Smooth muscle cell (in vitro differentiated cells): Measurements from ENCODE around the gene ISX. TPM values are rescaled to one million over a fixed set of nuclear protein-coding genes. Genes with fewer than 3 reads are reported as not detected.

ENCODE experiments used
- DNase-seq: peaks from one replicate; lab custom pipeline; 2025; ENCODE audit not compliant: unreplicated experiment; lab: John Stamatoyannopoulos, UW
- H2AFZ ChIP-seq: fragments of 200-600 bp; sonication (generic); 2 replicates; pipeline ENCODE4 v1.6.0; 2016; ENCODE audit warnings: antibody characterized with exemption, low read depth, mild to moderate bottlenecking
- H3F3A ChIP-seq: fragments of 200-600 bp; sonication (generic); 2 replicates; pipeline ENCODE4 v1.6.0; 2017; ENCODE audit warnings: antibody characterized with exemption, low read depth
- H3K27ac ChIP-seq: fragments of 200-600 bp; sonication (generic); 2 replicates; pipeline ENCODE4 v1.5.1; 2016; ENCODE audit warnings: low read depth, mild to moderate bottlenecking
- H3K27me3 ChIP-seq: fragments of 200-600 bp; sonication (generic); 2 replicates; pipeline ENCODE4 v1.6.1; 2016; ENCODE audit warnings: low read depth, mild to moderate bottlenecking
- H3K36me3 ChIP-seq: fragments of 200-600 bp; sonication (generic); 2 replicates; pipeline ENCODE4 v1.5.1; 2016; ENCODE audit warnings: low read depth
- H3K4me1 ChIP-seq: fragments of 200-600 bp; sonication (generic); 2 replicates; pipeline ENCODE4 v1.5.1; 2016; ENCODE audit warnings: low read depth
- H3K4me2 ChIP-seq: fragments of 200-600 bp; sonication (generic); 2 replicates; pipeline ENCODE4 v1.6.0; 2016; ENCODE audit warnings: mild to moderate bottlenecking
- H3K4me3 ChIP-seq: fragments of 200-600 bp; sonication (generic); 2 replicates; pipeline ENCODE4 v1.5.1; 2016; ENCODE audit warnings: mild to moderate bottlenecking
- H3K79me2 ChIP-seq: fragments of 200-600 bp; sonication (generic); 2 replicates; pipeline ENCODE4 v1.6.0; 2016; ENCODE audit warnings: low read depth, mild to moderate bottlenecking
- H3K9ac ChIP-seq: fragments of 200-600 bp; sonication (generic); 2 replicates; pipeline ENCODE4 v1.6.0; 2016; ENCODE audit warnings: low read depth
- H3K9me3 ChIP-seq: fragments of 200-600 bp; sonication (generic); replicated peaks from 2 replicates; pipeline ENCODE4 v1.5.1; 2016; ENCODE audit warnings: low read depth
- H4K20me1 ChIP-seq: fragments of 200-600 bp; sonication (generic); 2 replicates; pipeline ENCODE4 v1.6.0; 2016; ENCODE audit warnings: low read depth
- WGBS: methylation state at CpG from one replicate; pipeline ENCODE4 v1.1.7; 2016; ENCODE audit warnings: low lambda C conversion rate; 5-methylcytosine and 5-hydroxymethylcytosine counted together
- polyA plus RNA-seq: library from polyadenylated mRNA; unstranded; fragments of >200 nt; fragmentation: Nextera tagmentation; extraction: Ambion mirVana; gene quantifications from 2 replicates; pipeline ENCODE4 v1.2.1, GENCODE V29; 2016
- total RNA-seq: library from RNA; depleted of rRNA; stranded (reverse); fragments of >200 nt; gene quantifications from 2 replicates; pipeline ENCODE4 v1.2.3, GENCODE V29; 2014
- TF ChIP-seq, protein P1 (sequence below): fragments of 200-600 bp; sonication (generic); IDR thresholded peaks from 2 replicates; pipeline ENCODE4 v1.5.1; 2017; ENCODE audit warnings: borderline replicate concordance, mild to moderate bottlenecking, antibody characterized with exemption; ENCODE audit not compliant: insufficient read depth, poor library complexity, severe bottlenecking

The ISX gene
- total and polyA plus RNA-seq, 2 experiments from 2014 or later, result not detected

DNA sequence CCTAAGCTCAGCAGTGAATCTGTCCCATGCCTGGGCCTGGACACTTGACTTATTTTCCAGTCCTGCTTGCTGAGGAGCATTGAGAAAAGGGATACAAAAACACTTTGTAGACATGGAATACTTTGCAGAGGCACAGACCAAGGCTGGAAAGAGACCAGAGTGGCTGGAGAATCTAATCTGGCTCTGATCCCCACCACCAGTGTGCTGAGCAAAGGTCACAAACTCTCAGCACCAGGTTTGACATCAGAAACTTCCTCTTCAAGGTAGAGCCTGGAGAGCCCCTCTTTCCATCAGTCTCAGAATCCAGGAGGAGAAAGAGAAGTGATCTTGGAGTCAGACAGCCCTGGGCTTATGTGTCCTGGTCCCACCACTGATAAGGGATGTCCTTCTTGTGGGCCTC lies 53.5 kb downstream of the ISX start:
- Histone ChIP-seq H3K9ac (no peak overlapping the region), H3K4me2 (no peak overlapping the region), H3K27ac (no peak overlapping the region), H3K79me2 (no peaks in the 10 kb centered on the region), H3K27me3 (peaks cover 12% of the 10 kb centered on the region), H3F3A (no peaks in the 10 kb centered on the region), H3K36me3 (no peaks in the 10 kb centered on the region), H3K4me3 (no peak overlapping the region), H2AFZ (no peak overlapping the region), H4K20me1 (no peaks in the 10 kb centered on the region), H3K9me3 (no peaks in the 10 kb centered on the region), H3K4me1 (no peaks in the 10 kb centered on the region)
- TF ChIP-seq, protein P1, sequence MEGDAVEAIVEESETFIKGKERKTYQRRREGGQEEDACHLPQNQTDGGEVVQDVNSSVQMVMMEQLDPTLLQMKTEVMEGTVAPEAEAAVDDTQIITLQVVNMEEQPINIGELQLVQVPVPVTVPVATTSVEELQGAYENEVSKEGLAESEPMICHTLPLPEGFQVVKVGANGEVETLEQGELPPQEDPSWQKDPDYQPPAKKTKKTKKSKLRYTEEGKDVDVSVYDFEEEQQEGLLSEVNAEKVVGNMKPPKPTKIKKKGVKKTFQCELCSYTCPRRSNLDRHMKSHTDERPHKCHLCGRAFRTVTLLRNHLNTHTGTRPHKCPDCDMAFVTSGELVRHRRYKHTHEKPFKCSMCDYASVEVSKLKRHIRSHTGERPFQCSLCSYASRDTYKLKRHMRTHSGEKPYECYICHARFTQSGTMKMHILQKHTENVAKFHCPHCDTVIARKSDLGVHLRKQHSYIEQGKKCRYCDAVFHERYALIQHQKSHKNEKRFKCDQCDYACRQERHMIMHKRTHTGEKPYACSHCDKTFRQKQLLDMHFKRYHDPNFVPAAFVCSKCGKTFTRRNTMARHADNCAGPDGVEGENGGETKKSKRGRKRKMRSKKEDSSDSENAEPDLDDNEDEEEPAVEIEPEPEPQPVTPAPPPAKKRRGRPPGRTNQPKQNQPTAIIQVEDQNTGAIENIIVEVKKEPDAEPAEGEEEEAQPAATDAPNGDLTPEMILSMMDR, result no peak
- no peak for DNase-seq

DNA sequence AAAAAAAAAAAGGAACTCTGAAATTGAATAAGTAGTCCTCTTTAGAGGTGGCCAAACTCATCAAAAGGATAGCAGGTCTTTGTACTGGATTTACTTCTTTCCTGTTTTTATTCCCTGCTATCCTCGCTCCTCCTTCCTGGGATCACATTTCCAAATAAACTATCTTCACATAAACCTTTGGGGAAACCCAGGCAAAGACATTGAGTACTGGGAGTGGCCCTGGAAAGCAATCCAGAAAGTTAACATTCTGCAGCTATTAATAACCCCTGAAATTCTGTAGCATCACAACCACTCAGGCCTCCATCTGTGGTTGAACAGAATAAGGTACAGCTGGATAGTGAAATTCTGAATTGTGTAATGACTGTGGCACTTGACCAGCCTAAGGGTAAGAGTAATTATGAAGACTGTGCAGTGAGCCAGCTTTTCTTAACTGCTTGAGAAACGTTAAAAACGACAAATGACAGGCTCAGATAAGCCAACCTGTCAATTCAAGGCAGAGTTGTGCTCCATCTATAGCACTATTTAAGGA lies 58.8 kb downstream of the ISX start:
- Histone ChIP-seq H3K4me1 (no peaks in the 10 kb centered on the region), H4K20me1 (no peaks in the 10 kb centered on the region), H3K27me3 (peaks cover 32% of the 10 kb centered on the region), H3K4me2 (no peak overlapping the region), H3K9me3 (no peaks in the 10 kb centered on the region), H3K4me3 (no peak overlapping the region), H3K79me2 (no peaks in the 10 kb centered on the region), H3K9ac (no peak overlapping the region), H2AFZ (no peak overlapping the region), H3F3A (no peaks in the 10 kb centered on the region), H3K27ac (no peak overlapping the region), H3K36me3 (no peaks in the 10 kb centered on the region)
- DNase-seq, result no peak
- TF ChIP-seq, protein P1, result no peak
- WGBS, result 71% methylated on average over 3 of the region's 3 CpGs

DNA sequence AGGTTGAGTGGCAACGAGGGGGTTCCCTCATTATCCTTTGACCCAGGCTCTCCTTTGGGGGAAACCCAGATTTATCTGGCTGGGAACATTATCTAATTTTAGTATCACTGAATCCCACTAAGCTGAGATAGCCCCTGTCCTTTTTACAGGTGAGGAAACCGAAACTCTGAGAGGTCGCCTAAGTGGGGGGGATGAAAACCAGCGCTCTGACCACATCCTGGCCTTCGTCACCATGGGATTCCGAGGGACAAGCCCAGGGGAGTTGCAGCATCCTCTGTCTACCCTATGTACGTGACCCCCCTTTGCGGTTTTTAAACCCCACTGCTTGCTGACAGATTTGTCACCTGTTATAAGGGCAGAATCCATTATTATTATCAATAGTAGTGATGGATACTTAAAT lies 61.0 kb downstream of the ISX start:
- Histone ChIP-seq H3K36me3 (no peaks in the 10 kb centered on the region), H3K4me1 (no peaks in the 10 kb centered on the region), H3K27me3 (peaks cover 39% of the 10 kb centered on the region), H3K4me3 (no peak overlapping the region), H3K79me2 (no peaks in the 10 kb centered on the region), H3K4me2 (no peak overlapping the region), H3K27ac (no peak overlapping the region), H3K9ac (no peak overlapping the region), H3K9me3 (no peaks in the 10 kb centered on the region), H4K20me1 (no peaks in the 10 kb centered on the region), H3F3A (no peaks in the 10 kb centered on the region), H2AFZ (no peak overlapping the region)
- TF ChIP-seq, protein P1, result no peak
- no peak for DNase-seq
- 86% methylated on average over 8 of the region's 8 CpGs for WGBS

DNA sequence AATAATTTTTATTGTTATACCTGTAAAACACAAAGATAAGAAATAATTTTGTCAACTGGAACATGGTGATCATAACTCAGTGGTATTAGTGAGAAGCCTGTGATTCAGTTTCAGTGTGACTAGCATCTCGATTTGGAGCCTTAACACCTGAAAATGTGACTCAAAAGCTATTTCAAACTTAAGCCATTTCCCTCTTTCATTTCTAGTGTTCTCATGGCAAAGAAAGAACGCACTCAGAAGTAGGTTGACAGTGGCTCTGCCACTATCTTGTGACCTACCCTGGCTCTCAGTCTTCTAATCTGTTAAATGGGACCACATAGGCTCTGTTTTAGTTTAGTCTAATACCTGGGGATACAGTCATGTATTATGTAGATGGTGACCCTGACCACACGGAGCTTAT lies 62.7 kb downstream of the ISX start:
- no peak overlapping the region for H3K27ac ChIP-seq
- H4K20me1 ChIP-seq, result no peaks in the 10 kb centered on the region
- no peaks in the 10 kb centered on the region for H3K36me3 ChIP-seq
- no peaks in the 10 kb centered on the region for H3F3A ChIP-seq
- peaks cover 51% of the 10 kb centered on the region for H3K27me3 ChIP-seq
- H2AFZ ChIP-seq, result no peak overlapping the region
- TF ChIP-seq, protein P1, result no peak
- H3K9ac ChIP-seq, result no peak overlapping the region
- DNase-seq, result no peak
- no peaks in the 10 kb centered on the region for H3K9me3 ChIP-seq
- H3K4me3 ChIP-seq, result no peak overlapping the region
- 85% methylated on average over 3 of the region's 3 CpGs for WGBS
- H3K79me2 ChIP-seq, result no peaks in the 10 kb centered on the region
- no peak overlapping the region for H3K4me2 ChIP-seq
- no peaks in the 10 kb centered on the region for H3K4me1 ChIP-seq
